Fibroblast of skin of right biceps (primary cell): ENCODE data around the gene DDX10.

Source experiments
- DNase-seq: peaks from one replicate; pipeline ENCODE4 v3.0.0-alpha.2; 2013

DDX10 gene

GRCh38 chr11:108835624-108836023 lies 170.8 kb downstream of the DDX10 start:
- no peak for DNase-seq

DNA sequence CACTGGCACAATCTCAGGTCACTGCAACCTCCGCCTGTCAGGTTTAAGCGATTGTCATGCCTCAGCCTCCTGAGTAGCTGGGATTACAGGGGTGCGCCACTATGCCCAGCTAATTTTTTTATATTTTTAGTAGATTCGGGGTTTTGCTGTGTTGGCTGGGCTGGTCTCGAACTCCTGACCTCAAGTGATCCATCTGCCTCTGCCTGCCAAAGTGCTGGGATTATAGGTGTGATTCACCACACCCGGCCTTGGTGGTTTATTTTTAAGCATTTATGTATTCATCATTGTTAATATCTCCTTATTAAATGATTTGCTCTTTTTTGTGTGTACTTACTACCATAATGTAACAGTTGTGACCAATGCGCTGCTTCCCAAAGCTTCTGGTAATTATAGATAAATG lies 171.7 kb downstream of the DDX10 start:
- no peak for DNase-seq

GRCh38 chr11:108838102-108838791 lies 173.4 kb downstream of the DDX10 start:
- no peak for DNase-seq

DNA sequence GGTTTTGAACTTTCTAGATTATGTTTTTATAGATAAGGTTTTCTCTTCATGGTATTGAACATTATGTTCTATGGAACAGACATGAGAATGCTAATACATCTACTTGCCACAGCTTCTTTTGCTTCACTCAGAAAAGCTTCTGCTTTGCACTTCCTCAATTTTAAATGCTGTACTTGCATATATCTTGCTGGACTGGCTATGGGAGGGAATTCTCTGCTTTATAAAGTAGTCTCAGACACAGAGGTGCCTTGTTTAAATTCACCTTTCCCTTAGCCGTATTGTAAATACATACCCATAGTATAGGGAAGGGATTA lies 173.9 kb downstream of the DDX10 start:
- no peak for DNase-seq

DNA sequence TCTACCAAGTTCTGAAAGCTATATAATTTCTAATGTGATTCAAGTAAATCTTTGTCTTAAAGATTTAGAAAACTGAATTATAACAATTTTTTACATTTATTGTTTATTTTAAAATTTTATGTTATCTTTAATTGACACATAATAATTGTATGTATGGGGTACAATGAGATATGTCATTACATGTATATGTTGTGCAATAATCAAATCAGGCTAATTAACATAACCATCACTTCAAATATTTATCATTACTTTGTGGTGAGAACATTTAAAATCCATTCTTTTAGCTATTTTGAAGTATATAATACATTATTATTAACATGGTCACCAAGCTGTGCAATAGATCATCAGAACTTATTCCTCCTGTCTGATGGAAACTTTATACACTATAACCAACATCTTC lies 181.1 kb downstream of the DDX10 start:
- DNase-seq = no peak

- no peak for DNase-seq
Observed at GRCh38 chr11:108847298-108847990, 182.6 kb downstream of the DDX10 start.

DNA sequence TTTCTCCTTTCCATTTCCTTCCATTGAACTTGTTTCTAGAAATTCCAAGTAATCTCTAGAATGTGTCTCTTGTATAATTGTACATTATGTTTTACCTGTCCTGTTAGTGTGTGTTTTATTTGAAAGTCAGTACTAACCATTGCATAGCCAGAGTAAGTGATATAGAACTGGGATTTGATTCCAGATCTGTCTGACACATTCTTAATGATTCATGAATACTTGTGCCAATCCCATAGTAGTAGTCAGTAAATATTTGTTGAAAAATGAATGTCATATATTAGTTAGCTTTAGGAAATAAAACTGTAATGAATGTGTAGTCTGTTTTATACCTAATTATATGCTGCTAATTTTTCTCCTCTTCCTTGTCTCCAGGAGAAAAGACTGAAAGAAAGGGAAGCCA lies 186.9 kb downstream of the DDX10 start:
- no peak for DNase-seq

DNA sequence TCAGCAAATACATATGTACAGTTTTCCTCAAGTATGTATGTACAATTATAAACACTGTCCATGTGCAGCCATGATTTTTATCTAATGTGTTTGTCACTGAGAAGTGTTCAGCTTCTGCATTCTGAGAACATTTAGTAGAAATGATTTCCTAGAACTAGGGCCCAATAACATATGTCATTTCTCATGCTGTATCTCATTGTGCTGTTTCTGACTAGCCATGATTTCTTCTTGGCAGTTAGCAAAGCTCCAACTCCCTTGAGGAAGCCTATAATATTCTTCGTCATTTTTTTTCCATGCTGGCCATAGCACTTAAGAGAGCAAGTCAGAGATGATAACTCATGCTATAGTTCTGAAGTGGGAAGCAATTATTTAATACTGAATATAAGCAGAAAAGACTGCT lies 187.8 kb downstream of the DDX10 start:
- no peak for DNase-seq

DNA sequence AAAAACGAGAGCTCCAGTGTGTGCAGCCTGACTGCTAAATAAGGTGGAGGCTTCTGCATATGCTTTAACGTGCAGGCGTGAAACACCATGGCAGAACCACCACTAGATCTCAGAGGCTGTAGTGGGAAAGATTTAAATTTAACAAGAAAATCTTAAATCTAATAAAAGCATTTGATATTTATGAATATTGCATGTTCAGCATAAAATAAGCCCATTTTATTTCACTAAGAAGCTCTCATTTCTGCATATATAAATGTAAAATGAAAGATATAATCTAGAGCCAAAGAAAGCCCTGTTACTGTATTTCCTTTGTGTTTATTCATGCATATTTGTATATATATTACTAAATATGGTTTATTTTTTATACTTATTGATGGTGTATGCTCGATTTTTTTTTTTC lies 188.3 kb downstream of the DDX10 start:
- no peak for DNase-seq

DNA sequence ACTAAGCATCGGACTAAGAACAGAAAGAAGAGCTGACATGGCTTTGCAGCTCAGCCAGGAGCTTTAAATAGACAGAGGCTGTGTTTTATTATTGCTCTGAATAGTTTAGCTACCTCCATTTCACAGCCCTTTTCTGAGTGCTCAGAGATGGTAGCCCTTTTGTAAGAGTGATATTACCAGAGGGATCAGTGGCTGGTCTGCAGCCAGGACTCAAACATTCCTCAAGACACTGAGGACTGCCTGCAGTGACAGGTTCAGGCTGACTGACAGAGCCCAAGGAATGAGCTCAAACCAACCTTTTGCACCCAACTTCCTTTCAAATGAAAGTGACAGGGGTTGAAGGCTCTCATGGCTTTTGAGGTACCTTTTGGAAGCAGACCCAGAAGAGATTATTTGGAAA lies 189.0 kb downstream of the DDX10 start:
- DNase-seq = peak; percentile 28

DNA sequence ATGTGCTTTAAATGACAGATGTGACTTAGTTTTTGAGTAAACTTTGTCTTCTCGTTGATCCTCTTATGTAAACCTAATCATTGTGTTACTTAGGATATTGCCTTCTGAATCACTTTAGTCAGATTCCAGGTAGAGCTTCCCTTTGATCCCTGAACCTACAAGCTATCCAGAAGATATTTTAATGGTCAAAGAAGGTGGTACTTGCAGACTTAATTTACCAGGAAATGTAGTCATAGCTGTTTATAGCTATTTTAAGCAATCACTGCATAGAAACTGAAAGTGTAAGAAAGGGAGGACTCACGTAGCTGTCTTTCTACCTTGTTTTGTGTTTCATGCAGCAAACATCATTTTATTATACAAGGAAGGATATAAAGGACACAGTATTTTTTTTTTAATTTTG lies 189.5 kb downstream of the DDX10 start:
- DNase-seq = no peak

DNA sequence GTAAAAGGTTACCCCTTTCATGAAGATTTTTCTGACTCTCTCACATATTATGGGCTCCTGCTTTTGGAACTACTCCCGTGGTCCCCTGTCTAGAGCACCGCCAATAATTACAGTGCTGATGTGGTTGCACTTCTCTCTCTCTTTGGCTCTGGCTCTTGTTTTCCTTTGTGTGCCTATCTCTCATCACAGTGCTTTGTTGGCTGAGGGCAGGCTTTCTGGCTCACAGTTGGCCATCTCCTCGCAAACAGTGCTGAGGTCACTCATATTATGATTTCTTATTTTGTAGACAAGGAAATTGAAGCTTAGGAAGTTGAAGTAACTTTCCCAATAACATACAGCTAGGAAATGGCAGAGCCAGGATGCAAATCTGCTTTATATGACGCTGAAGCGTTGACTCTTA lies 192.5 kb downstream of the DDX10 start:
- DNase-seq = no peak

- no peak for DNase-seq
Observed at GRCh38 chr11:108858622-108859021, 193.8 kb downstream of the DDX10 start.

DNA sequence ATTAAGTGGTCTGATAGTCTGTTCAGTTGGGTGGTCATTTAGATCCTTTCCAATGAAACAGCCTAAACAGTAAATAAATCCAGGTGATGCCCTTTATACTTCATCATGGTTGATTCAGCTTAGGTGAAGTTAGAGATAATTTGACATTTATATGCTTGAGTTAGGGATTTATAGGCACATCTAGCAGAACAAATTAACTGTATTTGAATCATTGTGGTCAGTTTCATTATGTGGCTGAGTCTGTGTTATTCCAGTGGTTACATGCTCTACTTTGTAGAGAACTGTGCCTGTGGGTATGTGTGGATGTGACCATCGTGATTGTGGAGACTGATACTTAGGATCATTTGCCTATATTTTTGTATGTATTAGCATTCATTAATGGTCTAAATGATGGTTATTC lies 194.6 kb downstream of the DDX10 start:
- no peak for DNase-seq

- no peak for DNase-seq
Observed at GRCh38 chr11:108863528-108863927, 198.7 kb downstream of the DDX10 start.

DNA sequence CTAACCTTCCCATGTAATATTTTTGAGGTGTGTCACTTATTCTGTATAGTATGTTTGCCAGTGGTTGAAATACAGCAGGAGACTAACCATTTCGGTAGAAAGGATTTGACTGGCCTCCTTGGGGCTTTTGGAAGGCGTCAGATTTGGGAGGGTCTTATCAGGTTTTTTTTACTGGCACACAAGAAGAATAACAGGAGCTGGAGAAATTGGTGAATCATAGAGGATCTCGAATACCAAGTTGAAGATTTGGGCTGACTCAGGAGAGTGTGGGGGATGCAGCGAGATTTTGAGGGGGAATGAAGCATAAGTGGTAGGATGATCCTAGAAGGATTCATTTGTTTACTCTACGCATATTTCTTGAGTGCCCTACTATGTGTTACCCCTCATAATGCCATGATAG lies 200.5 kb downstream of the DDX10 start:
- peak; percentile 64 for DNase-seq

DNA sequence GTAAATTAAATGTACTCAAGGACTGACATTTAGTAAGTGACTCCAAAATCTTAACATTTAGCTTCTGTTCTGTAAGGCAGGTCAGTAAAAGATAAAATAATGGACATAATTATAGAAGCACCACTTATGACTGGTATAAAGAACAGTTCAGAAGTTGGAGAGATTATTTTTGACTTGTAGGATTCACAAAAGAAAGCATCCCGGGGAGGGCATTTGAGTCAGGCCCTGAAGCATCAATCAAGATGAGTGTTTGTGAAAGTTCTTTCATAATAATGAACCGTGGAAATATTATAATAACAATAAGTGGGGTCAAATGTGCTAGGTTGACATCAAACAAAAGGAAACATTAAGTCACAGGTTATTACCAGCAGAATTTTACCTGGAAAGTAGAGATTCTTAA lies 201.9 kb downstream of the DDX10 start:
- DNase-seq = no peak

- DNase-seq = peak; percentile 92
Observed at GRCh38 chr11:108870373-108871020, 205.6 kb downstream of the DDX10 start.

GRCh38 chr11:108871152-108871551 lies 206.3 kb downstream of the DDX10 start:
- DNase-seq = peak; percentile 76

- DNase-seq = no peak
Observed at GRCh38 chr11:108871867-108872266, 207.0 kb downstream of the DDX10 start.

DNA sequence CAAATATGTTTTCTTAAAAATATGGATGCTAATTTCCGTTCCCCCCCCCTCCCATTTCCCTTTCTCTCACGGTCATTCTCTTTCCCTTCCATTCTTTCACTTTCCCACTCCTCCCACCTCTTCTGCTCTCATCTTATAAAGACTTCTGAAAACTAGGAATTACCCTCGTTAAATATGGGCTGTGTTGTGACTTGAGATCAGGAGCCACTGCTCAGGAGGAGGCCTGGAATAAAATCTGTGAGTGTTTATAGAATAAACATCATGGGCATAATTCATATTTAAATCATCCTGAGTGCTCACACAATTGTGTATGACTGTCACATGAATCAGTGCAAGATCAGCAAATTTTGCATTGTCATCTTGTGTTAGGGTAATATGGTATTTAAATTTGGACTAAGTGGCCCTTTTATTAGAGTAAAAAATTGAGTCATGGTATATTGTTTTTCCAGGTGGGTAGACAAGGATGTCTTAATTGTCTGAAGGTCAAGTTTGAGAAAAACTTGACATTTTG lies 208.0 kb downstream of the DDX10 start:
- peak; percentile 67 for DNase-seq

DNA sequence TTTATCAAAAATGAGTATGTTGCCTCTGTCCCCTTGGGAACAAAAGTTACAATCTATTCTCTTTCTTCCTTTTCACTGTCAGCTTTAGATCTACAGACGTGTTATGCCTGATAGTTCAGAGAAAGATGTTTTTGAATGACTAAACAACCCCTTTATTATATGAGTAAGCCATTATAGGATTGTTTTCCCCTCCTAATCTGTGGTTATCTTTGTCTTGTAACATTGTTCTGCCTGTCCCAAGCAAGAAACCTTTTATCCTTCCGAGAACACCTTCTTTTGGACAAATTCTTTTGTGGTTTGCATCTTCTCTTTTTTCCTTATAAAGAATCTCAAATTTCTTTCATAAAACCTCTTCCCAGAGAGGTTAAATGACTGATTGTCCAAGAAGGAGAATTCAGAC lies 208.4 kb downstream of the DDX10 start:
- peak; percentile 85 for DNase-seq

DNA sequence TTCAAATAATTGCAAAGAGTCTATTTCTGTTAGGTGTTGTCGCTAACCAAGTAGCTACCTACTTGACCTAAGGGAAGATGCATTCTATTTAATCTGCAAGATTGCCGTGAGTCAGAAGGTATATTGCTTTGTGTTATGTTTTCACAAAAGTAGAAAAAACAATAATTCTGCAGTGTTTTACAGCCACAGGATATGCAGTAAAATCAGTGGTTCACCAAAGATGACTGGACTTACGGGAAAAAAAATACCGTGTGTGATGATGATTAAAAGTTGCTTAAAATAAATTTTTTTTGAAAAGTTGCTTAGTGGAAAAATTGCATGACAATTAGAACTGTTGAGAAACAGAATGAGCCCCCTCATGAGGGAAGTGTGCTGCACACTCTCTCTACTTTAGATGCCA lies 209.1 kb downstream of the DDX10 start:
- peak; percentile 68 for DNase-seq

DNA sequence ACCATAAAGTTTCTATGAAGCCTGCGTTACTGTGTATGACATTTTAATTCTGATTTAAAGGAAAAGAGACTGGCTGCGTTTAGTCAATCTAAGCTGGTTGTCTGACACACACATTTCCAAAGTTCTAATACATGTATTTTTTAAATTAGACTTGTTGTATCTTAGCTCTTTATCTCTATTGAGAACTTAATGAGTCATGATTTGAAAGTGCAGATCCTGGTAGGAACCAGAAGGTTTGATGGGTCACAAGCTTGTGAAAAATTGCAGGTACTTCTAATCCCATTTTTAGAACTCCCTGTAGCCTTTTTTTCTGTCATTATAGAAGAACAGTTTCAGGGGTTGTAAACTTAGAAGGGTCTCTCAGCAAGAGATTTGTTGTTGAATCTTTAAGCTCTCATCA lies 210.3 kb downstream of the DDX10 start:
- no peak for DNase-seq
